Endometrium (tissue), 2 donors: ENCODE results near the gene TNFRSF4.
"Not testable (repeated sequence)": the region's sequence is repeated elsewhere in the genome, so short reads cannot be mapped to it uniquely, and the experiment has no call there.

Experiments
- FAIRE-seq: peaks from 2 replicates; lab custom pipeline; 2012; peaks lifted over from hg19 to GRCh38; lab: Jason Lieb, UNC
- donor health status: control.
- donor health status: control.

The TNFRSF4 gene

GRCh38 chr1:1182491-1183220, 31.3 kb downstream of the TNFRSF4 start:
- no peak for FAIRE-seq

- FAIRE-seq = no peak
These were observed 32.0 kb downstream of the TNFRSF4 start for GRCh38 chr1:1181938-1182410.

GRCh38 chr1:1181129-1181937, 32.6 kb downstream of the TNFRSF4 start:
- no peak for FAIRE-seq

- no peak for FAIRE-seq
These were observed 33.7 kb downstream of the TNFRSF4 start for GRCh38 chr1:1179983-1180861.

- no peak for FAIRE-seq
These were observed 34.5 kb downstream of the TNFRSF4 start for GRCh38 chr1:1179346-1179982.

- no peak for FAIRE-seq
These were observed 35.1 kb downstream of the TNFRSF4 start for GRCh38 chr1:1178794-1179331.

GRCh38 chr1:1177452-1178206, 36.3 kb downstream of the TNFRSF4 start:
- FAIRE-seq = no peak

GRCh38 chr1:1176931-1177330, 37.0 kb downstream of the TNFRSF4 start:
- no peak for FAIRE-seq

GRCh38 chr1:1176063-1176761, 37.7 kb downstream of the TNFRSF4 start:
- FAIRE-seq = not testable (repeated sequence)

- no peak for FAIRE-seq
These were observed 38.5 kb downstream of the TNFRSF4 start for GRCh38 chr1:1175221-1176062.

GRCh38 chr1:1173793-1174415, 40.0 kb downstream of the TNFRSF4 start, which contains the start of gene TTLL10:
Gene TTLL10 (plus strand): TSS chr1:1173880. CDS start chr1:1179216, 5,336 bp downstream.
- no peak for FAIRE-seq

- no peak for FAIRE-seq
These were observed 40.7 kb downstream of the TNFRSF4 start for GRCh38 chr1:1173061-1173792.

GRCh38 chr1:1171546-1172340, 42.2 kb downstream of the TNFRSF4 start:
- no peak for FAIRE-seq

GRCh38 chr1:1171161-1171545, 42.8 kb downstream of the TNFRSF4 start:
- FAIRE-seq = no peak

- no peak for FAIRE-seq
These were observed 43.5 kb downstream of the TNFRSF4 start for GRCh38 chr1:1170215-1171091.
